ENCODE measurements around the gene HPSE2.
"Not testable (repeated sequence)": the region's sequence is repeated elsewhere in the genome, so short reads cannot be mapped to it uniquely, and the experiment has no call there.

The HPSE2 gene

DNA sequence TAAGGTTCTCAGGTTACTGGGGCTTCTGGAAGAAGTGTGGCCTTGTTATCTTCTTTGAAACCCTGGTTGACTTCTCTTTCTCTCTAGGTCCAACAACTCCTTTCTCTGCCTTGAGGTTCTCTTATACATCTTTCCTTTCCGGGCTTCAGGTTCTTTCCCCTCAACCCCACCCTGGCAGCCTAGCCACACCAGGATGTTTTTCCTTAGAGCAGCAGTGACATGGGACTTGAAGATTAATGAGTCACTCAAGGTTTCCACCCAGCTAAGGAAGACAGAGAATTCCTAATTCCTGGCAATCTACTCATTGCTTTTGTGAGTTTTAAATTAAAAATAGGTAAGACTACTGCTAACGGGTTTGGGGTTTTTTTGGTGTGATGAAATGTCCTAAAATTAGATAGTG lies 667.1 kb downstream of the HPSE2 start:
- Mint-ChIP-seq H3K9me3 (no peaks in the 10 kb centered on the region), H3K4me1 (no peaks in the 10 kb centered on the region), H3K27me3 (peaks cover 10% of the 10 kb centered on the region), H3K4me3 (no peak overlapping the region), H3K36me3 (no peaks in the 10 kb centered on the region), H3K27ac (no peak overlapping the region)
- no peak for ATAC-seq

DNA sequence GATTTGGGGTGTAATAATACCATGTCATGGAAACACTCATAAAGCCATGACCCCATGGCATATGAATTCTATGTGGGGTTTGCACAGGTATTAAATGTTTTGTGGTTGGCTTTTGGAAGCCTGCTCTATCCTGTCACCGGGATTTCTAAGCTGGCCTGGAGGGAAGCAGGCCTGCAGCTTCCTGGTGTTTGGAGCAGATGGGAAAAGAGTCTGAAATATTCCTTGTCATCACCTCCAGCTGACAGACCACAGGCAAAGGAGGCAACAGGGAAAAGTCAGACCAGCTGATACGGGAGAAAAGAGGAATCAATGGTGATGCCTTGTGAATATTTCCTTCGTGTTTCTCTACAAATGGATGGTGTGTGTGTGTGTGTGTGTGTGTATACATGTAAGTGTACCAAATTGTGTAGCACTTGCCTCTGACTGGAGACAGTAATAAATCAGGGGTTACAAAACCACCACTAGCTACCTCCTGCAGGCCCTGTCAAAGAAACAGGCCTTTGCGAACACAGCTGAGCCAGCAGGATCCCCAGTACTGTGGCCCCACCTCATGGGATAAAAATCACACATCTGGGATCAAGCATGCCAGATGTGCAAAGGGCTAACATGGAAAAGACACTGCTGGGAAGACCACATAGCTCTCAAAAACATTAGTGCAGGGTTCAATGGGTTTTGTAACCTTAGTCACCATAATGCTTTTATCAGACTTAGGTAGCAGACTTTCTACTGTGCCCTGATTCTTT lies 668.1 kb downstream of the HPSE2 start:
- Mint-ChIP-seq H3K4me1 (no peaks in the 10 kb centered on the region), H3K36me3 (no peaks in the 10 kb centered on the region), H3K9me3 (no peaks in the 10 kb centered on the region), H3K27ac (no peak overlapping the region), H3K4me3 (no peak overlapping the region), H3K27me3 (peaks cover 6% of the 10 kb centered on the region)
- ATAC-seq, result no peak

DNA sequence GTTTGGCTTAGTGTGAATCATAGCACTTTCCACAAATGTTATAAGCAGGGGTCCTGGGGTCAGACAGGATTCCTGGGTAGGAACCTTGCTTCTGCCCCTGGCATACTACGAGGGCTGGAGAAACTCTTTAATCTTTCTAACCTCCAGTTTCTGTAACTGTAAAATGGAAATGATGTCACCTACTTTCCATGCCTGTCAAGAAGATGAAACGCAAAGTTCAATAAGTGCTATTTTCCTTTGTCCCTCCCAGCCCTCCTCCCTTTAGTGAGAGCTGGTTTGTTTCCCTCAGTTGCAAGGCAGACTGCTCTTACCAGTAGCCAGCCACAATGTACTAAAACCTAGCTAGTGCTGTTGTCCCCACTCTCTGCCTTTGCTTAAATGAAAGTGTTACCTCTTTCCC lies 671.8 kb downstream of the HPSE2 start:
- Mint-ChIP-seq H3K4me3 (no peak overlapping the region), H3K27ac (no peak overlapping the region), H3K27me3 (no peaks in the 10 kb centered on the region), H3K36me3 (no peaks in the 10 kb centered on the region), H3K9me3 (no peaks in the 10 kb centered on the region), H3K4me1 (no peaks in the 10 kb centered on the region)
- no peak for ATAC-seq

DNA sequence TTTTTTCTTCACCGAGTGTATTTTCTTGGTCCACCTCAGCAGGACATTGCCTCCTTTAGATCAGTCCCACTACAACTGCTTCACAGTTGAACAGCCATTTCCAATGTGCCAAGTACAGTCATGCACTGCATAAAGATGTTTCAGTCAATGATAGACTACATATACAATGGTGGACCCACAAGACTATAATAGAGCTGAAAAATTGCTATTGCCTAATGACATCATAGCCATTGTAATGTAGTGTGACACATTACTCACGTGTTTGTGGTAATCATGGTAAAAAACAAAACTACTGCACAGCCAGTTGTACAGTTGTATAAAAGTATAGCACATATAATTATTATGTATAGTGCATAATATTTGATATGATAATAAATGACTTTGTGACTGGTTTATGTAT lies 675.1 kb downstream of the HPSE2 start:
- Mint-ChIP-seq H3K36me3 (no peaks in the 10 kb centered on the region), H3K4me1 (no peaks in the 10 kb centered on the region), H3K9me3 (no peaks in the 10 kb centered on the region), H3K4me3 (no peak overlapping the region), H3K27me3 (no peaks in the 10 kb centered on the region), H3K27ac (no peak overlapping the region)
- no peak for ATAC-seq

DNA sequence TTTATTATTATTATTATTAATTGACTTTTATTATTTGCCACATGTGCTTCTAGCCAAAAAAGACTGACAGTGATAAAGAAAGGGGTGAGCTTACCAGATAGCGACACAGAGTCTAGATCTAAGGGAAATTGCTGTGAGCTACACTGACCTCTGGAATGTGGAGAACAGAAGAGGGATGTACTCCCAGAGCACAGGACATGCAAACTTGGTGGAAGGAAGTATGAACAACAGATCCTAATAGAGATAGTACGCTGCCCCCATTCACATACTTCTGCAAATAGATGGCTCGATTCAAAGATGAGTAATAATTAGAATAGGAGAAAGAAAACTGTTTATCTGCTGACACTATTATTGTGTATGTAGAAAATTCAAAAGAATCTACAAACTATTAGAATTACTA lies 679.6 kb downstream of the HPSE2 start:
- no peak overlapping the region for H3K27ac Mint-ChIP-seq
- no peaks in the 10 kb centered on the region for H3K9me3 Mint-ChIP-seq
- no peak for ATAC-seq

DNA sequence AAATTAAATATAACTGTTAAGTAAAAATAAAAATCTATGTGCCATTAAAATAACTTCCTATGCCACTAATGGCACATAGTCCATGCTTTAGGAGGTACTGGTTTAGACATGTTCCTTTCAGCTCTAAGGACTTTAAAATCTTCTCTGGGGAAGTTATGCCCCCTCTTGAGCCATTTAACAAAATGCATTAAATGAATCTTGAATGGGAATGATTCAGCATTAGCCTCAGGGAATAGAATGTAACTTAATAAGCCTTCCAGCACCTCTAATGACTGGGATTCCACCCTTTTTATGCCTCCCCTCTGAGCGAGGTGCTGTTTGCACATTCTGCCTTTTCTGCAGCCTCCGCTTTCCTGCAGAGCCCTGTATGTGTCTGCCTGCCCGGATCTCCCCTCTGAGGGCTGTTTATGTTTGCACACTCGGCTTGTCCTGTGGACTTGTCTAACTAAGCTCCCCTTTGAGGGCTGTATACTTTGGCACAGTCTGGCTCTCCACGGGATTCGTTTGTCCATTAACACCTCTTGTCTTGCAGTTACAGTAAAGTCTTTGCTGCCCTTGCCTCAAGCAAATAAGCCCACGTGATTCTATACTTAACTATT lies 680.5 kb downstream of the HPSE2 start:
- Mint-ChIP-seq H3K4me3 (no peak overlapping the region), H3K9me3 (no peaks in the 10 kb centered on the region), H3K27ac (no peak overlapping the region), H3K27me3 (peaks cover 15% of the 10 kb centered on the region), H3K36me3 (no peaks in the 10 kb centered on the region), H3K4me1 (no peaks in the 10 kb centered on the region)
- ATAC-seq, result no peak

More for the DNA sequence above, 679.6 kb downstream of the HPSE2 start:
- peaks cover 15% of the 10 kb centered on the region for H3K27me3 Mint-ChIP-seq
- no peak overlapping the region for H3K4me3 Mint-ChIP-seq
- no peaks in the 10 kb centered on the region for H3K4me1 Mint-ChIP-seq
- H3K36me3 Mint-ChIP-seq, result no peaks in the 10 kb centered on the region

DNA sequence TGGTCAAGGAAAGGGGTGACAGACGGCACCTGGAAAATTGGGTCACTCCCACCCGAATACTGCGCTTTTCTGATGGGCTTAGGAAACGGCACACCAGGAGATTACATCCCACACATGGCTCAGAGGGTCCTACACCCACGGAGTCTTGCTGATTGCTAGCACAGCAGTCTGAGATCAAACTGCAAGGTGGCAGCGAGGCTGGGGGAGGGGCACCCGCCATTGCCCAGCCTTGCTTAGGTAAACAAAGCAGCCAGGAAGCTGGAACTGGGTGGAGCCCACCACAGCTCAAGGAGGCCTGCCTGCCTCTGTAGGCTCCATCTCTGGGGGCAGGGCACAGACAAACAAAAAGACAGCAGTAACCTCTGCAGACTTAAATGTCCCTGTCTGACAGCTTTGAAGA lies 694.1 kb downstream of the HPSE2 start:
- Mint-ChIP-seq H3K4me3 (peak overlapping the region; percentile 40), H3K27me3 (peaks cover 21% of the 10 kb centered on the region)
- ATAC-seq, H3K27ac Mint-ChIP-seq, H3K9me3 Mint-ChIP-seq, H3K4me1 Mint-ChIP-seq, H3K36me3 Mint-ChIP-seq: not testable (repeated sequence)

DNA sequence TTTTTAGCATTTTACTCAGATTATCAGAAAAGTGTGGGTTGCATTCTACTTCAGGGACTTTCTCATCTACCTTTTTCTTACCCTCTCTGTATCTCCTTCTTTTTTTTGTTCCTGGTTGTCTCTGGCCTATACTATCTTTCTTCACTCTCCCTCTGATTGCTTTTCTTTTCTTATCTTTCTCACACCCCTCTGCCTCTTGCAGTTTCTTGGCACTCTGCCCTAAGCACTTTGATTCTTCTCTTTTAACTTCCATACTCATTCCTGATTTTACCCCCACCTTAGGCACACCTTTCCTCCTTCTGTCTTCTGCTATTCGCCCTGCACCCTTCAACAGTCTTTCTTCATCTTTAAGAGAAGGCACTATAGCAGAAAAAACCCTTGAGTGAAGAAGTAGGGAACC lies 696.1 kb downstream of the HPSE2 start:
- H3K27me3 Mint-ChIP-seq, result peaks cover 27% of the 10 kb centered on the region
- H3K4me1 Mint-ChIP-seq, result no peaks in the 10 kb centered on the region
- H3K27ac Mint-ChIP-seq, result no peak overlapping the region
- ATAC-seq, result no peak
- H3K4me3 Mint-ChIP-seq, result no peak overlapping the region
- H3K36me3 Mint-ChIP-seq, result no peaks in the 10 kb centered on the region
- H3K9me3 Mint-ChIP-seq, result peaks cover 3% of the 10 kb centered on the region

DNA sequence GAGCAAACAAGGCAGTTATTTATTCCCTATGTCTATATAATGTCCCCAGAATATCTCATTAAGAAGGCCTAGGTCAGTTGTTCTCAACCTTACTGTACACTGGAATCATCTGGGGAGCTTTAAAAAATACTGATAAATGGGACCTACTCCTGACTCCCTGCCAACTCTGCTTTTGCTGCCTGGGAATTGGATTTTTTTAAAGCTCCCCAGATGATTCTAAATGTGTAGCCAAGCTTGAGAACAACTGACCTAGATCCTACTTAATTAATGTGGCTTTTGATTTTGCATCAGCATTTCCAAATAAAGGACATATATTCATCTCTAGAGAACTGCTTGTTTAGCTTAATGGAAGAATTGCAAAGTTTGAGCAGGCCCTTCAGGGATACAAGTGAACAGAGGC lies 697.2 kb downstream of the HPSE2 start:
- Mint-ChIP-seq H3K36me3 (no peaks in the 10 kb centered on the region), H3K27me3 (peaks cover 27% of the 10 kb centered on the region), H3K4me3 (no peak overlapping the region), H3K9me3 (no peaks in the 10 kb centered on the region), H3K27ac (no peak overlapping the region), H3K4me1 (no peaks in the 10 kb centered on the region)
- ATAC-seq, result no peak

DNA sequence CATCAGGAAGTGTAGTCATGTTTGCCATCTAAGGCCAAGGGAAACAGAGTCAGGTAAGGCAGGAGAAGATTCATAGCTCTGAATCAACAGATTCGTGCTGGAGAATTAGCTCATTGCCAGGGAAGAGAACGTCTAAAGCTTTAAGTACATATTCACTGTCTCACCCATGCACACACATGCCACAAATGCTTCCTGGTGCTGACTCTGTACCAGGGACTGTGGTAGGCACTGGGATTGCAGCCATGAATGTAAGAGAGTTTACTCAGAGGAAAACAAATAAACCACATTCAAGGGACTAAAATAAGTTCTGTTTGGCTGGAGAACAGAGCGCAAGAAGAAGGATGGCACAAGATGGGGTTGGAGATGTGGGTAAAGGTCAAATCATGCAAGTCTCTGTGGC lies 699.1 kb downstream of the HPSE2 start:
- H3K4me3 Mint-ChIP-seq, result no peak overlapping the region
- H3K4me1 Mint-ChIP-seq, result no peaks in the 10 kb centered on the region
- no peaks in the 10 kb centered on the region for H3K9me3 Mint-ChIP-seq
- peaks cover 27% of the 10 kb centered on the region for H3K27me3 Mint-ChIP-seq
- no peak for ATAC-seq
- H3K27ac Mint-ChIP-seq, result no peak overlapping the region
- no peaks in the 10 kb centered on the region for H3K36me3 Mint-ChIP-seq

DNA sequence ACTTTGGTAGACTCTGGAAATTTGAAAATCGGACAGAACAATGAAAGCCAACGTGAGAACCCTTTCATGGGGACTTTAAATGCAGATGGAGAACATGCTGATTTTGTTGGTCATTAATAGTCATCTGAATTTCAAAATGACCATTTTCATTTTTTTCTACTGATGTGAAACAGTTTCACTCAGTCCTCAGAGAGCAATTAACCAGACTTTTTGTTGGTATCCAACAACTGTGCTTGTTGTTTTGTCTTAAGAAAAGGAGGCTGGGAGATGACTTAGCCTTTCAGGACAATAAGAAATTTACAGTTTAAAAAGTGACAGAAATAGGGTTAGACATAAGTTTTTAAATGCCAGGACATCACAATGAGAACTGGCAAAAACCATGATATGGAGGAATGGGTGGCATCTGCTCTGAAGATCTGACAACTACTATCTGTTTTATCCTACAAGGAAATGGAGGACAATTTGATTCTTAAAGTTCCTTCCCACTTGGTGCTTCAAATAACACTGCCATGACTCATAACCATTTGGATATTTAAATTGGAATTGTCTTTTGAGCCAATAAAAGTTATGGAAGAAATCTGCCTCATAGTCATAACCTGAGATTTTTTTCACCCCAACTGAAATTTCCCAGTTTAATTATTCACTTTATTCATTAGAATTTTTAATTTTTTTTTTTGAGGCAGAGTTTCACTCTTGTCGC lies 701.8 kb downstream of the HPSE2 start:
- no peak overlapping the region for H3K27ac Mint-ChIP-seq
- H3K9me3 Mint-ChIP-seq, result no peaks in the 10 kb centered on the region
- H3K4me1 Mint-ChIP-seq, result no peaks in the 10 kb centered on the region
- H3K36me3 Mint-ChIP-seq, result no peaks in the 10 kb centered on the region
- no peak for ATAC-seq
- peaks cover 26% of the 10 kb centered on the region for H3K27me3 Mint-ChIP-seq
- H3K4me3 Mint-ChIP-seq, result no peak overlapping the region

DNA sequence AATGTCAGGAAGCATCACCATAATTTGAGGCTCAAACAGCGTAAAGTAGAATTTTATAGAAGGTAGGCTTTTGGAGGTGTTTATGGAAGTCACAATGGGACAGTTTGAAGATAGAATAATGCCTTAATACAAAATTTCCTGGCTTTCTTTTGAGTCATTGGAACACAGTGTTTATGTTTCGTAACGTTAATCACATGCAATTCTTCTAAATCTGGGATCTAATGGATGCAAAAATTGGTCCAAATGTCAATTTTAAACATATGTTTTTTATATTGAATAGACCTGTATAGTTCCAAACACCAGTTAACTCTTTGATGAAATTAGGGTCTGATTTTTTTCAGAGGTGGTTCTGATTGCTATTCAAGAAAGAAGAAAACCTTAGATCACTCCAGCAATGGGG lies 702.4 kb downstream of the HPSE2 start:
- H3K4me3 Mint-ChIP-seq, result no peak overlapping the region
- no peak overlapping the region for H3K27ac Mint-ChIP-seq
- peaks cover 22% of the 10 kb centered on the region for H3K27me3 Mint-ChIP-seq
- no peaks in the 10 kb centered on the region for H3K9me3 Mint-ChIP-seq
- no peaks in the 10 kb centered on the region for H3K4me1 Mint-ChIP-seq
- no peaks in the 10 kb centered on the region for H3K36me3 Mint-ChIP-seq
- no peak for ATAC-seq

DNA sequence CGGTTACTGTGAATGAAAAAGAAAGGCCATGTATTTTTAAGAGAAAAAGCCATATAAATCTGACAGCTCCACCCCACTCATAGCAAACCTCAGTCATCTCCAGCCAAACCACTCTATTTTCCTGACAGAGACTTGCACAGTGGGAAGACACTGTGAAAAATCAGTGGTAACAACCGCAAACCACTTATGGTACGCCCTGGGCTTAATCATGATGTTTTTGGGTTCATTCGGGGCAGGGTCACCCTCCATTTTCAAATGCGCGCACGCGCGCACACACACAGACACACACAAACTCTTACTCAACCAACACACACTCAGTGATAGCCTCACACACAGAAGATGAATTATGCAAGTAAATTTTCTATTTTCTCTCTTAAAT lies 706.9 kb downstream of the HPSE2 start:
- H3K4me3 Mint-ChIP-seq, result no peak overlapping the region
- H3K9me3 Mint-ChIP-seq, result no peaks in the 10 kb centered on the region

DNA sequence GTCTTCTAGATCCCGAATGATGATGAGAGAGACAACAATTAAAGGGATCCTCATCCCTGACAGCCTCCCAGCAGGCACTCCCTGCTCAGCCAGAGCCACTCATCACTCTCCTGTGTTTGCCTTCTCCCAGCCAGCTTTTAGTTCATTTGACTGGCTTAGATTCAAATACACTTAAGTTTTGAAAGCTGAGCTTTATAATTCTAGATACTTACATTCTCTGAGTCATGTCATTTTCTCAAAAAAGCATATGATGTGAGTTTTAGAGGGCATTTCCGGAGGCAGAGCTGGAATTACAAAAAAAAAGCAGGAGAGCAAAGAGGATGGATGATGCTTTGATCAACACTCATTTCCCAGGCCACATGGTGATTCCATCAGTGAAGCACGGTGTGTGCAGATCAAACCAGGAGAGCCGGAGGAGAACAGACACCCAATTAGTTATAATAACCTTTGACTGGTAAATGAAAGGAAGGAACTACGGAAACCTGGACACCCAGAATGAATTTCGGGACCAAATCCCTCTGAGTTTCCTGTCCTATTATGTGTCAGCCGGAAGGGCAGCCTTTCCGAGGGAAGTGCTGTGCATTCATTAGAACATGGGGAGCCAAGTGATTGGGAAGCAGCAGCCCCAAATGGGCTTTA lies 707.4 kb downstream of the HPSE2 start:
- Mint-ChIP-seq H3K27ac (no peak overlapping the region), H3K9me3 (no peaks in the 10 kb centered on the region), H3K27me3 (peaks cover 8% of the 10 kb centered on the region), H3K4me1 (no peaks in the 10 kb centered on the region), H3K4me3 (no peak overlapping the region), H3K36me3 (no peaks in the 10 kb centered on the region)
- no peak for ATAC-seq

More for the DNA sequence above, 706.9 kb downstream of the HPSE2 start:
- H3K27me3 Mint-ChIP-seq, result peaks cover 8% of the 10 kb centered on the region
- H3K4me1 Mint-ChIP-seq, result no peaks in the 10 kb centered on the region
- H3K36me3 Mint-ChIP-seq, result no peaks in the 10 kb centered on the region
- no peak for ATAC-seq
- no peak overlapping the region for H3K27ac Mint-ChIP-seq

DNA sequence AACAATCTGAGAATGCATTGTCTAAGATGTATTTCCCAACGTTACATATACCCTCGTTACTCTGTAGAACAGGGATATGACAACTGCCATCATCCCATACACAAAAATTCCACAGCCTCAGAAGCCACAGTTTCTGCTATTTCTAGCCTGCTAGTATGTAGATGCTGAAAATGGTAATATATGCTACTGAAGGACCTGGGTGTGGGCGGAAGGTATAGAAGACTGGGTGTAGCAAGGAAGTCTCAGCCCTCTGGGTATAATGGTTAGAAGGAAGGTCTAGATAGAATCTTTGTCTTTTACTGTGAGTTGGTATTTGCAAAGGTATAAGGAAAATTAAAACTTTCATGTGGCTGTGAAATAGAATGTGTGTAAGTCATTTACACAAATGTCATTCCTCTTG lies 709.7 kb downstream of the HPSE2 start:
- no peak for ATAC-seq
- H3K4me1 Mint-ChIP-seq, result no peaks in the 10 kb centered on the region
- H3K9me3 Mint-ChIP-seq, result no peaks in the 10 kb centered on the region
- H3K27me3 Mint-ChIP-seq, result peaks cover 5% of the 10 kb centered on the region
- no peak overlapping the region for H3K27ac Mint-ChIP-seq
- no peaks in the 10 kb centered on the region for H3K36me3 Mint-ChIP-seq
- H3K4me3 Mint-ChIP-seq, result no peak overlapping the region
